HG02763 (cell line): ENCODE measurements around the gene FAM240B.

Source experiments
- ATAC-seq: cut with Tn5 transposase; IDR thresholded peaks from one replicate; pipeline ENCODE4 v1.9.1; 2021; ENCODE audit warnings: mild to moderate bottlenecking, moderate library complexity; ENCODE audit not compliant: unreplicated experiment

FAM240B gene

GRCh38 chr9:38720083-38720745 lies at the start of gene FAM240B:
TSS of gene FAM240B (minus strand) at chr9:38720133. CDS start at chr9:38703999, 16,134 bp downstream.
- no peak for ATAC-seq

- no peak for ATAC-seq
Measured at GRCh38 chr9:38768351-38768761, 48.4 kb upstream of the FAM240B start.

GRCh38 chr9:38765101-38765500 lies 45.2 kb upstream of the FAM240B start:
- no peak for ATAC-seq

- ATAC-seq = no peak
Measured at GRCh38 chr9:38761999-38762398, 42.1 kb upstream of the FAM240B start.

- ATAC-seq = no peak
Measured at GRCh38 chr9:38761339-38761738, 41.4 kb upstream of the FAM240B start.

- no peak for ATAC-seq
Measured at GRCh38 chr9:38756702-38757101, 36.8 kb upstream of the FAM240B start.

- no peak for ATAC-seq
Measured at GRCh38 chr9:38747941-38748340, 28.0 kb upstream of the FAM240B start.

GRCh38 chr9:38747067-38747466 lies 27.1 kb upstream of the FAM240B start:
- no peak for ATAC-seq

GRCh38 chr9:38746303-38746702 lies 26.4 kb upstream of the FAM240B start:
- no peak for ATAC-seq

GRCh38 chr9:38744484-38744883 lies 24.6 kb upstream of the FAM240B start:
- ATAC-seq = no peak

GRCh38 chr9:38737246-38737645 lies 17.3 kb upstream of the FAM240B start:
- no peak for ATAC-seq

GRCh38 chr9:38734831-38735230 lies 14.9 kb upstream of the FAM240B start:
- no peak for ATAC-seq

GRCh38 chr9:38733503-38733902 lies 13.6 kb upstream of the FAM240B start:
- no peak for ATAC-seq

- no peak for ATAC-seq
Measured at GRCh38 chr9:38732885-38733284, 13.0 kb upstream of the FAM240B start.

- no peak for ATAC-seq
Measured at GRCh38 chr9:38727497-38728001, 7.6 kb upstream of the FAM240B start.

- no peak for ATAC-seq
Measured at GRCh38 chr9:38724754-38725153, 4.8 kb upstream of the FAM240B start.

GRCh38 chr9:38718148-38718547 lies 1.8 kb downstream of the FAM240B start:
- ATAC-seq = no peak

- no peak for ATAC-seq
Measured at GRCh38 chr9:38715684-38716083, 4.2 kb downstream of the FAM240B start.

- no peak for ATAC-seq
Measured at GRCh38 chr9:38713426-38713825, 6.5 kb downstream of the FAM240B start.

- ATAC-seq = no peak
Measured at GRCh38 chr9:38708759-38709158, 11.2 kb downstream of the FAM240B start.

- ATAC-seq = no peak
Measured at GRCh38 chr9:38707885-38708637, 11.9 kb downstream of the FAM240B start.

GRCh38 chr9:38706493-38706892 lies 13.4 kb downstream of the FAM240B start:
- no peak for ATAC-seq
